ENCODE data around the gene MDK. TPM values are rescaled to one million over a fixed set of nuclear protein-coding genes. Genes with fewer than 3 reads are reported as not detected.

The MDK gene
- total and polyA plus RNA-seq, 10 donors: 16.2 to 52.8 (median 27.4) TPM

- Histone ChIP-seq H3K27ac (peak overlapping the region in 2 of 8 donors; percentile 29 to 36), H3K4me3 (no peak overlapping the region), H3K36me3 (no peaks in the 10 kb centered on the region), H3K27me3 (replicated peaks in 1 of 7) (peaks cover 0 to 35% (median 0%) of the 10 kb centered on the region in 7 donors), H3K4me1 (peaks cover 14 to 90% (median 43%) of the 10 kb centered on the region in 6 donors), H3K9me3 (no peaks in the 10 kb centered on the region)
- DNase-seq: no peak
- intact Hi-C loops (cut with DNase I; ENCODE audit: low total_unique reads): no loop called here
- 72 to 93% (median 79%) methylated on average over 2 of the region's 2 CpGs for WGBS, 5 donors
- TF ChIP-seq CTCF (IDR thresholded peaks at IDR 0.05 in 8 of 11, conservative IDR thresholded peaks at IDR 0.05 in 3 of 11) (no peak), POLR2A (IDR thresholded peaks at IDR 0.05) (no peak), POLR2AphosphoS5 (IDR thresholded peaks at IDR 0.05) (no peak)
Measured at GRCh38 chr11:46339816-46340215, 41.7 kb upstream of the MDK start.

GRCh38 chr11:46341454-46341853 is 40.0 kb upstream of the MDK start:
- no peak overlapping the region for H3K4me3 ChIP-seq
- H3K27me3 ChIP-seq (replicated peaks in 1 of 7): peaks cover 0 to 22% (median 0%) of the 10 kb centered on the region in 7 donors
- H3K27ac ChIP-seq: peak overlapping the region in 3 of 8 donors; percentile 46 to 68 (median 47)
- WGBS, 5 donors: 91 to 97% (median 93%) methylated on average over 3 of the region's 3 CpGs
- intact Hi-C loops (cut with DNase I; ENCODE audit: low total_unique reads): no loop called here
- peaks cover 24 to 94% (median 59%) of the 10 kb centered on the region in 6 donors for H3K4me1 ChIP-seq
- H3K9me3 ChIP-seq: no peaks in the 10 kb centered on the region
- no peaks in the 10 kb centered on the region for H3K36me3 ChIP-seq
- TF ChIP-seq POLR2AphosphoS5 (IDR thresholded peaks at IDR 0.05) (no peak), POLR2A (IDR thresholded peaks at IDR 0.05) (no peak), CTCF (IDR thresholded peaks at IDR 0.05 in 8 of 11, conservative IDR thresholded peaks at IDR 0.05 in 3 of 11) (no peak)
- no peak for DNase-seq

- intact Hi-C loops (cut with DNase I; ENCODE audit: low total_unique reads): no loop called here
- 12 to 22% (median 15%) methylated on average over 5 of the region's 5 CpGs for WGBS, 5 donors
- H3K27ac ChIP-seq: peak overlapping the region in 5 of 8 donors; percentile 13 to 68 (median 46)
- no peaks in the 10 kb centered on the region for H3K9me3 ChIP-seq
- DNase-seq: no peak
- H3K27me3 ChIP-seq (replicated peaks in 1 of 7): peaks cover 0 to 16% (median 0%) of the 10 kb centered on the region in 7 donors
- no peak overlapping the region for H3K4me3 ChIP-seq
- H3K4me1 ChIP-seq: peaks cover 30 to 92% (median 61%) of the 10 kb centered on the region in 6 donors
- TF ChIP-seq POLR2AphosphoS5 (IDR thresholded peaks at IDR 0.05): peak in 1 of 3 donors; percentile 37
- no peak for TF ChIP-seq CTCF (IDR thresholded peaks at IDR 0.05 in 8 of 11, conservative IDR thresholded peaks at IDR 0.05 in 3 of 11)
- H3K36me3 ChIP-seq: no peaks in the 10 kb centered on the region
Measured at GRCh38 chr11:46342239-46342638, 39.2 kb upstream of the MDK start.

- Histone ChIP-seq H3K9me3 (no peaks in the 10 kb centered on the region), H3K27me3 (replicated peaks in 1 of 7) (peaks cover 0 to 7% (median 0%) of the 10 kb centered on the region in 7 donors), H3K36me3 (no peaks in the 10 kb centered on the region), H3K4me3 (no peak overlapping the region), H3K4me1 (peaks cover 36 to 89% (median 61%) of the 10 kb centered on the region in 6 donors), H3K27ac (no peak overlapping the region)
- WGBS, 5 donors: 81 to 94% (median 86%) methylated on average over 3 of the region's 3 CpGs
- TF ChIP-seq CTCF (IDR thresholded peaks at IDR 0.05 in 8 of 11, conservative IDR thresholded peaks at IDR 0.05 in 3 of 11) (no peak), POLR2AphosphoS5 (IDR thresholded peaks at IDR 0.05) (no peak), POLR2A (IDR thresholded peaks at IDR 0.05) (no peak)
- intact Hi-C loops (cut with DNase I; ENCODE audit: low total_unique reads): no loop called here
- DNase-seq: no peak
Measured at GRCh38 chr11:46343520-46343919, 37.9 kb upstream of the MDK start.
